ENCODE results near the gene TMEM127.

DNA sequence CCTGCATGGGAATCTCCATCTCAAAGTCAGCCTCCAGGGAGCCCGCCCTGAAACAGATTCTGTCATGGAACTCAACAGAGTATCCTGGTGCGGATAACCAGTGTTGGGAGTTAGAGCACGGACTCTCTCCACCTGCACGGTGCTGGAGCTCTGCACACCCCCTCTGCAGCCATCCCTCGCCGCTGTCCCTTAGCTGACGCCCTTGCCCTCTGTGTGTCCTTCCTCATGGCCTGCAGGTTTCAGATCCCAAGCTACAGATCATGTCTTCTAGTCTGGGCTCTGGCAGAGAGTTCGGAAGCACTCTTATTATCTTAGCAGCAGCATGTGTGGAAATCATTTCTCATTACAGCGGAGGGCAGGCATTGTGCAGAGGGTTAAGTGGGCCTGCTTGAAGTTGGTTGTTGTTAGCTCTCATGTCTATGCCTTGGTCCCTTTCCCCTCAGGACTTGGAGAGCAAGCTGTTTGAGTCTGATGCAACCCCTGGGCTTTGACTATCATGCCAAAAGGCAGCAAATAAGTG lies 26.0 kb downstream of the TMEM127 start:
- TF ChIP-seq, protein P1, sequence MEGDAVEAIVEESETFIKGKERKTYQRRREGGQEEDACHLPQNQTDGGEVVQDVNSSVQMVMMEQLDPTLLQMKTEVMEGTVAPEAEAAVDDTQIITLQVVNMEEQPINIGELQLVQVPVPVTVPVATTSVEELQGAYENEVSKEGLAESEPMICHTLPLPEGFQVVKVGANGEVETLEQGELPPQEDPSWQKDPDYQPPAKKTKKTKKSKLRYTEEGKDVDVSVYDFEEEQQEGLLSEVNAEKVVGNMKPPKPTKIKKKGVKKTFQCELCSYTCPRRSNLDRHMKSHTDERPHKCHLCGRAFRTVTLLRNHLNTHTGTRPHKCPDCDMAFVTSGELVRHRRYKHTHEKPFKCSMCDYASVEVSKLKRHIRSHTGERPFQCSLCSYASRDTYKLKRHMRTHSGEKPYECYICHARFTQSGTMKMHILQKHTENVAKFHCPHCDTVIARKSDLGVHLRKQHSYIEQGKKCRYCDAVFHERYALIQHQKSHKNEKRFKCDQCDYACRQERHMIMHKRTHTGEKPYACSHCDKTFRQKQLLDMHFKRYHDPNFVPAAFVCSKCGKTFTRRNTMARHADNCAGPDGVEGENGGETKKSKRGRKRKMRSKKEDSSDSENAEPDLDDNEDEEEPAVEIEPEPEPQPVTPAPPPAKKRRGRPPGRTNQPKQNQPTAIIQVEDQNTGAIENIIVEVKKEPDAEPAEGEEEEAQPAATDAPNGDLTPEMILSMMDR (conservative IDR thresholded peaks at IDR 0.05; ENCODE audit: low read depth, low read length) = no peak
- no peak for TF ChIP-seq EZH2 (IDR thresholded peaks at IDR 0.05; ENCODE audit: borderline replicate concordance, low read depth, low read length, poor library complexity, severe bottlenecking)
